ENCODE data around the gene SORCS1.

The SORCS1 gene

GRCh38 chr10:106799776-106800175, 364.7 kb downstream of the SORCS1 start:
- H3K9me3 ChIP-seq (ENCODE audit: low read depth, low read length), result no peaks in the 10 kb centered on the region
- no peak overlapping the region for H3K9ac ChIP-seq (ENCODE audit: insufficient read length)
- H3K27ac ChIP-seq, result no peak overlapping the region
- TF ChIP-seq EZH2 (IDR thresholded peaks at IDR 0.05), result no peak
- TF ChIP-seq FOXP2 (optimal IDR thresholded peaks at IDR 0.05; ENCODE audit: control extremely low read depth, extremely low read length, insufficient read depth), result no peak
- no peak for TF ChIP-seq POLR2AphosphoS5 (IDR thresholded peaks at IDR 0.05; ENCODE audit: borderline replicate concordance, low read depth, low read length)
- DNase-seq (ENCODE audit: low read depth, low spot score), result no peak
- no peaks in the 10 kb centered on the region for H3K36me3 ChIP-seq (ENCODE audit: insufficient read depth, low read length)
- H3K4me3 ChIP-seq, result no peak overlapping the region

DNA sequence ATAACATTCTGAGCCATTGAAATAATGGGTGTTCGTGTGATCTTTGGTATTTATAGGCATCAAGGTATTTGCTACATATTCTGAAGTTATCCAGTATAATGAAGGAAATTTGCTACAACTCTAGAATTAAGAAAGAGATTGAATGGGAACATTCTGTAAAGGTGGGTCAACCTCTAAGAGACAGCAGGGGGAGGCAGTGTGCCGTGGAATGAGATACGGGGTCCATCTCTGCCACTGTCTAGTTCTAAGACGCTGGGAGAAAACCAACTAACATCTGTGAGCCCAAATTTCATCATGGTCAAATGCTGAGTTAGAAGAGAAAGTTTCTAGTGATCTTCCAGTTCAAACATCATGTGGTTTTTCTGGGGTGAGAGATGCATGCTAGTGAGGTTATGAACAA, 368.9 kb downstream of the SORCS1 start:
- no peak for DNase-seq (ENCODE audit: low read depth, low spot score)
- Histone ChIP-seq H3K9ac (ENCODE audit: insufficient read length) (no peak overlapping the region), H3K36me3 (ENCODE audit: insufficient read depth, low read length) (no peaks in the 10 kb centered on the region), H3K9me3 (ENCODE audit: low read depth, low read length) (no peaks in the 10 kb centered on the region), H3K4me3 (no peak overlapping the region), H3K27ac (no peak overlapping the region)
- TF ChIP-seq POLR2AphosphoS5 (IDR thresholded peaks at IDR 0.05; ENCODE audit: borderline replicate concordance, low read depth, low read length) (no peak), FOXP2 (optimal IDR thresholded peaks at IDR 0.05; ENCODE audit: control extremely low read depth, extremely low read length, insufficient read depth) (no peak), EZH2 (IDR thresholded peaks at IDR 0.05) (no peak)

- no peak overlapping the region for H3K9ac ChIP-seq (ENCODE audit: insufficient read length)
- H3K4me3 ChIP-seq, result no peak overlapping the region
- H3K36me3 ChIP-seq (ENCODE audit: insufficient read depth, low read length), result no peaks in the 10 kb centered on the region
- no peak for DNase-seq (ENCODE audit: low read depth, low spot score)
- no peak overlapping the region for H3K27ac ChIP-seq
- H3K9me3 ChIP-seq (ENCODE audit: low read depth, low read length), result no peaks in the 10 kb centered on the region
- TF ChIP-seq EZH2 (IDR thresholded peaks at IDR 0.05) (no peak), POLR2AphosphoS5 (IDR thresholded peaks at IDR 0.05; ENCODE audit: borderline replicate concordance, low read depth, low read length) (no peak), FOXP2 (optimal IDR thresholded peaks at IDR 0.05; ENCODE audit: control extremely low read depth, extremely low read length, insufficient read depth) (no peak)
Observed at GRCh38 chr10:106793617-106794016, 370.9 kb downstream of the SORCS1 start.

DNA sequence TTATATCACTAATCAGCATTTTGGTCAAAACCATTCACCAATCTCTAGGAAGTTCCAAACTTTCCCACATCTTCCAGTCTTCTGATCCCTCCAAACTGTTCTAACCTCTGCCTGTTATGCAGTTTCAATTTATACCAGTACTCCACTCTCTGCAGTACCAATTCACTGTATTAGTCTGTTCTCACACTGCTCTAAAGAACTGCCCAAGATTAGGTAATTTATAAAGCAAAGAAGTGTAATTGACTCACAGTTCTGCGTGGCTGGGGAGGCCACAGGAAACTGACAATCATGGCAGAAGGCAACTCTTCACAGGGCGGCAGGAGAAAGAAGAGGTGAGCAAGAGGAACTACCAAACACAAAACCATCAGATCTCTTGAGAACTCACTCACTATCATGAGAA, 374.9 kb downstream of the SORCS1 start:
- Histone ChIP-seq H3K4me3 (no peak overlapping the region), H3K9ac (ENCODE audit: insufficient read length) (no peak overlapping the region), H3K36me3 (ENCODE audit: insufficient read depth, low read length) (no peaks in the 10 kb centered on the region), H3K27ac (no peak overlapping the region), H3K9me3 (ENCODE audit: low read depth, low read length) (no peaks in the 10 kb centered on the region)
- TF ChIP-seq EZH2 (IDR thresholded peaks at IDR 0.05), result no peak
- no peak for TF ChIP-seq FOXP2 (optimal IDR thresholded peaks at IDR 0.05; ENCODE audit: control extremely low read depth, extremely low read length, insufficient read depth)
- no peak for TF ChIP-seq POLR2AphosphoS5 (IDR thresholded peaks at IDR 0.05; ENCODE audit: borderline replicate concordance, low read depth, low read length)
- DNase-seq (ENCODE audit: low read depth, low spot score), result no peak

DNA sequence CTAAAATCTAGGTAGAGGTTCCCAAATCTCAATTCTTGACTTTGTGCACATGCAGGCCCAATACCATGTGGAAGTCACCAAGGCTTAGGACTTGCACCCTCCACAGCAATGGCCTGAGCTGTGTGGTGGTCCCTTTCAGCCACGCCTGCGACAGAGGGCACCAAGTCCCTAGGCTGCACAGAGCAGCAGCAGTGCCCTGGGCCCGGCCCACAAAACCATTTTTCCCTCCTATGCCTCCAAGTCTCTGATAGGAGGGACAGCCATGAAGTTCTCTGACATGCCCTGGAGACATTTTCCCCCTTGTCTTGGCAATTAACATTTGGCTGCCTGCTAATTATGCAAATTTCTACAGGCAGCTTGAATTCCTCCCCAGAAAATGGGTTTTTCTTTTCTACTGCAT, 375.5 kb downstream of the SORCS1 start:
- Histone ChIP-seq H3K4me3 (no peak overlapping the region), H3K36me3 (ENCODE audit: insufficient read depth, low read length) (no peaks in the 10 kb centered on the region), H3K9ac (ENCODE audit: insufficient read length) (no peak overlapping the region), H3K27ac (no peak overlapping the region), H3K9me3 (ENCODE audit: low read depth, low read length) (no peaks in the 10 kb centered on the region)
- no peak for TF ChIP-seq FOXP2 (optimal IDR thresholded peaks at IDR 0.05; ENCODE audit: control extremely low read depth, extremely low read length, insufficient read depth)
- no peak for TF ChIP-seq POLR2AphosphoS5 (IDR thresholded peaks at IDR 0.05; ENCODE audit: borderline replicate concordance, low read depth, low read length)
- no peak for TF ChIP-seq EZH2 (IDR thresholded peaks at IDR 0.05)
- DNase-seq (ENCODE audit: low read depth, low spot score), result no peak

DNA sequence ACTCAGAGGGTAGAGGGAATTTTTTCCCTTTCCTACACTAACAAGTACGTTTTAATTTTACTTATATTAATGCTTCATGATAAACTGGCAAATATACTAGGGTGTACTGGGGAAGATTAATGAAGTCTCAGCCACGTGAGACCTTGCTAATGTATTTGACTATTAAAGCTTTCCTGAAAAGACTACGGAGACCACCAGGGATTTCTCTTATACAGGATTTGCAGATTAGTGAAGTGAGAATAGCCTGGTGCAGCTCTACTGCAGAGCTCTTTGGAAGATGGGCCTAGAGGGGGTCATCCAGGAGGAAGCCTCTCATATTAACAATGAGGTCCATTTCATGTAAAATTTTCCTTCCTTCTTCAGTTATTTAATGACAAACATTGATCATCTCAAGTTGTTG, 379.0 kb downstream of the SORCS1 start:
- TF ChIP-seq EZH2 (IDR thresholded peaks at IDR 0.05), result no peak
- no peak for TF ChIP-seq POLR2AphosphoS5 (IDR thresholded peaks at IDR 0.05; ENCODE audit: borderline replicate concordance, low read depth, low read length)
- TF ChIP-seq FOXP2 (optimal IDR thresholded peaks at IDR 0.05; ENCODE audit: control extremely low read depth, extremely low read length, insufficient read depth), result no peak
- Histone ChIP-seq H3K4me3 (no peak overlapping the region), H3K9ac (ENCODE audit: insufficient read length) (no peak overlapping the region), H3K9me3 (ENCODE audit: low read depth, low read length) (no peaks in the 10 kb centered on the region), H3K36me3 (ENCODE audit: insufficient read depth, low read length) (no peaks in the 10 kb centered on the region), H3K27ac (no peak overlapping the region)
- DNase-seq (ENCODE audit: low read depth, low spot score), result no peak

DNA sequence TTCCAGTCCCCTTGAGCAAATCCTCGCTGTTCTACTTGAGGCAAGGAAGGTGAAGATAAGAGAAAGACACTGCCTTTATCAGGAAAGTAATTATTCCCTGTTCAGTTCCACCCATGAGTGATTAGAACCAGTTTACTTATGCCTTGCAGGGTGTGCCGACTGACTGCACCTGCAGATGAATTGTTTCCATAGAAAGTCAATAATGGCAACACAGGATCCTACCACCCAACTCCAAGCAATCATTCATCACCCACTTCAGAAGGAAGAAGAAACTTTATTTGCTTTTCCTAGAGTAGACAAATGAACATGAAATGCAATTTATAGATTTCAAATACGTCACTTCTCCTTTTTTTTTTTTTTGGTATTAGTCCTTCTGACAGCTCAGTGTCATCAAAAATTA, 383.9 kb downstream of the SORCS1 start:
- Histone ChIP-seq H3K9ac (ENCODE audit: insufficient read length) (no peak overlapping the region), H3K36me3 (ENCODE audit: insufficient read depth, low read length) (no peaks in the 10 kb centered on the region), H3K4me3 (no peak overlapping the region), H3K9me3 (ENCODE audit: low read depth, low read length) (no peaks in the 10 kb centered on the region), H3K27ac (no peak overlapping the region)
- no peak for DNase-seq (ENCODE audit: low read depth, low spot score)
- TF ChIP-seq FOXP2 (optimal IDR thresholded peaks at IDR 0.05; ENCODE audit: control extremely low read depth, extremely low read length, insufficient read depth), result no peak
- TF ChIP-seq EZH2 (IDR thresholded peaks at IDR 0.05), result no peak
- no peak for TF ChIP-seq POLR2AphosphoS5 (IDR thresholded peaks at IDR 0.05; ENCODE audit: borderline replicate concordance, low read depth, low read length)

DNA sequence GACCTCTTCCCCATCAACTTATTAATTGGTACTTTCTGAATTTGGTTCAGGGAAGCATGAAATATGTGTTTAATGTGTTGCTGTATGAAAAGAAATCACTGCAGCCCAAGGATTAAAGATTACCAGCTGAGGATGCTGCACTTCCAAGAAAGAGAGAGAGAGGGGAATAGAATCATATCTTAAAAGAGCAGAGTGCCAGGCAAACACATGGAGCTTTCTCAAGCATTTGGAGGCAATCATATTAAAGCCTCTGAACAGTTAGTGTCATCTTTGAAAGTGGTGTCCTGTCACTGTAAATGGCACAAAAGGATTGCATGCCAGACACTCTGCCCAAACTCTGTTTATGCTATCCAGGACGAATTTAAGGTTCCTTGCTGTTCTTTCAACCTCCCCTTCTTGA, 386.7 kb downstream of the SORCS1 start:
- no peak for TF ChIP-seq POLR2AphosphoS5 (IDR thresholded peaks at IDR 0.05; ENCODE audit: borderline replicate concordance, low read depth, low read length)
- no peak for TF ChIP-seq EZH2 (IDR thresholded peaks at IDR 0.05)
- TF ChIP-seq FOXP2 (optimal IDR thresholded peaks at IDR 0.05; ENCODE audit: control extremely low read depth, extremely low read length, insufficient read depth), result no peak
- H3K36me3 ChIP-seq (ENCODE audit: insufficient read depth, low read length), result no peaks in the 10 kb centered on the region
- H3K27ac ChIP-seq, result no peak overlapping the region
- DNase-seq (ENCODE audit: low read depth, low spot score), result no peak
- H3K9ac ChIP-seq (ENCODE audit: insufficient read length), result no peak overlapping the region
- no peaks in the 10 kb centered on the region for H3K9me3 ChIP-seq (ENCODE audit: low read depth, low read length)
- H3K4me3 ChIP-seq, result no peak overlapping the region

GRCh38 chr10:106775127-106775526, 389.4 kb downstream of the SORCS1 start:
- H3K4me3 ChIP-seq, result no peak overlapping the region
- no peaks in the 10 kb centered on the region for H3K36me3 ChIP-seq (ENCODE audit: insufficient read depth, low read length)
- DNase-seq (ENCODE audit: low read depth, low spot score), result no peak
- no peak overlapping the region for H3K27ac ChIP-seq
- TF ChIP-seq FOXP2 (optimal IDR thresholded peaks at IDR 0.05; ENCODE audit: control extremely low read depth, extremely low read length, insufficient read depth), result no peak
- TF ChIP-seq POLR2AphosphoS5 (IDR thresholded peaks at IDR 0.05; ENCODE audit: borderline replicate concordance, low read depth, low read length), result no peak
- TF ChIP-seq EZH2 (IDR thresholded peaks at IDR 0.05), result no peak
- no peak overlapping the region for H3K9ac ChIP-seq (ENCODE audit: insufficient read length)
- no peaks in the 10 kb centered on the region for H3K9me3 ChIP-seq (ENCODE audit: low read depth, low read length)
